ENCODE results near the gene VSTM2L.

DNA sequence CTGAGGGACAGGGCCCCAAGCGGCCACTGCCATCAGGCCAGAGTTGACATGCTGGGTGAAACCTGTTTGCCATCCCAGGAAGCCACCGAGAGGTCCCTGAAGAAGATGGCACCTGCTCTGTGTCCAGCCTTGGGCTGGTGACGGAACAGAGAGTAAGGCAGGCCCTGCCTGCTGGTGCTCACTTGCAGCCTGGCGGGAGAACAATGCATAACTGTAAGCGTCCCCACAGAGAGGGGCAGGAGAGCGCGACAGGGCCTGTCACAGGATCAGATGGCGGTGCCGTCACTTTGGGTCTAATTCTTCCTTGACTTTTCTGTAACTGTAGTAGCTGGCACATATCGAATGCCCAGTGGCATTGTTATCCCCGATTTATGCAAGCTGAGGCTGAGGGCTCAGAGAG is 29.0 kb upstream of the VSTM2L start:
- no peak for TF ChIP-seq TAF1 (IDR thresholded peaks at IDR 0.05; ENCODE audit: borderline replicate concordance, insufficient read depth, low read length)
- no peak for TF ChIP-seq SIN3A (IDR thresholded peaks at IDR 0.05; ENCODE audit: borderline replicate concordance, insufficient read depth, low read length)
- TF ChIP-seq POLR2AphosphoS5 (IDR thresholded peaks at IDR 0.05; ENCODE audit: low read depth, low read length) = no peak
- TF ChIP-seq, protein P1, sequence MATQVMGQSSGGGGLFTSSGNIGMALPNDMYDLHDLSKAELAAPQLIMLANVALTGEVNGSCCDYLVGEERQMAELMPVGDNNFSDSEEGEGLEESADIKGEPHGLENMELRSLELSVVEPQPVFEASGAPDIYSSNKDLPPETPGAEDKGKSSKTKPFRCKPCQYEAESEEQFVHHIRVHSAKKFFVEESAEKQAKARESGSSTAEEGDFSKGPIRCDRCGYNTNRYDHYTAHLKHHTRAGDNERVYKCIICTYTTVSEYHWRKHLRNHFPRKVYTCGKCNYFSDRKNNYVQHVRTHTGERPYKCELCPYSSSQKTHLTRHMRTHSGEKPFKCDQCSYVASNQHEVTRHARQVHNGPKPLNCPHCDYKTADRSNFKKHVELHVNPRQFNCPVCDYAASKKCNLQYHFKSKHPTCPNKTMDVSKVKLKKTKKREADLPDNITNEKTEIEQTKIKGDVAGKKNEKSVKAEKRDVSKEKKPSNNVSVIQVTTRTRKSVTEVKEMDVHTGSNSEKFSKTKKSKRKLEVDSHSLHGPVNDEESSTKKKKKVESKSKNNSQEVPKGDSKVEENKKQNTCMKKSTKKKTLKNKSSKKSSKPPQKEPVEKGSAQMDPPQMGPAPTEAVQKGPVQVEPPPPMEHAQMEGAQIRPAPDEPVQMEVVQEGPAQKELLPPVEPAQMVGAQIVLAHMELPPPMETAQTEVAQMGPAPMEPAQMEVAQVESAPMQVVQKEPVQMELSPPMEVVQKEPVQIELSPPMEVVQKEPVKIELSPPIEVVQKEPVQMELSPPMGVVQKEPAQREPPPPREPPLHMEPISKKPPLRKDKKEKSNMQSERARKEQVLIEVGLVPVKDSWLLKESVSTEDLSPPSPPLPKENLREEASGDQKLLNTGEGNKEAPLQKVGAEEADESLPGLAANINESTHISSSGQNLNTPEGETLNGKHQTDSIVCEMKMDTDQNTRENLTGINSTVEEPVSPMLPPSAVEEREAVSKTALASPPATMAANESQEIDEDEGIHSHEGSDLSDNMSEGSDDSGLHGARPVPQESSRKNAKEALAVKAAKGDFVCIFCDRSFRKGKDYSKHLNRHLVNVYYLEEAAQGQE (IDR thresholded peaks at IDR 0.05; ENCODE audit: insufficient read depth in 1 of 2, low read depth in 2 of 2, low read length in 2 of 2) = no peak
- no peak for TF ChIP-seq FOXP2 (optimal IDR thresholded peaks at IDR 0.05; ENCODE audit: borderline replicate concordance, extremely low read depth, extremely low read length, insufficient read depth)
